NCI-H774 (cell line): ENCODE results near the gene LIMK2.
"Not testable (repeated sequence)": the region's sequence is repeated elsewhere in the genome, so short reads cannot be mapped to it uniquely, and the experiment has no call there.

Experiments used
- DNase-seq: peaks from one replicate; lab custom pipeline; 2025; lab: John Stamatoyannopoulos, UW

The LIMK2 gene

DNA sequence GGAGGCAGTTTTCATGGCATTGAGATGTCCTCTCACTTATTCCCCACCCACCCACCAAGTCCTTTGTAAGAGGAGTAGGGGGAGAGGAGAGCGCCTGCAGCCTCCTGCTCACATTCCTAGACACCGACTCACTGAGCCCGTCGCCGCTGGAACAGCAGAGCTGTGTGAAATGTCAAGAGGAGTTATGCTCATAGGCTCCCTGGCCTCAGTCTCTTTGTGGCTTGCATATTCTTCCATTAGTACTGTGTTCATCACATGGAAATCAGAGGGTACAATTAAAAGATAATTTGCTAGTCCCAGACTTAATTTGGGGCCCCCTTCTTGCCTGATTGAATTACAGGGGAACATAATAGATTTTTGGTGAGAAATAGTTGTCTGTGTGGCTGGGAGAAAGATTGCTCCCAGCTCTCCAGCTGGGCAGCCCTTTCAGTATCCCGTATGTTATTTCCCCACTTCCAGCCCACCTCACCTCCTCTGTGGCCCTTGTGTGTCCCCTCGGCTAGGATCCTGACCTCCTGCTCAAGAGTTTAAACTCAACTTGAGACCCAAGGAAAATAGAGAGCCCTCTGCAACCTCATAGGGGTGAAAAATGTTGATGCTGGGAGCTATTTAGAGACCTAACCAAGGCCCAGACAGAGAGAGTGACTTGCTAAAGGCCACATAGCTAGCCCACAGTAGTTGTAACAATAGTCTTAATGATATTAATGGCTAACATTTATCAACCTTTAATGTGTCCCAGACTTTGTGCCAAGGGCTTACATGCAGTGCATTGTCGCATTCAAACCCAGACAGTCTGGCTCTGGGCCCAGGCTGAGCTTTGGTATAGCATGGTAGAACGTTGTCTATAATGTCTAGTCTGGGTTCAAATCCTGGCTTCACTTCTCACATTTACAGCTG lies 32.2 kb downstream of the LIMK2 start:
- DNase-seq: no peak

DNA sequence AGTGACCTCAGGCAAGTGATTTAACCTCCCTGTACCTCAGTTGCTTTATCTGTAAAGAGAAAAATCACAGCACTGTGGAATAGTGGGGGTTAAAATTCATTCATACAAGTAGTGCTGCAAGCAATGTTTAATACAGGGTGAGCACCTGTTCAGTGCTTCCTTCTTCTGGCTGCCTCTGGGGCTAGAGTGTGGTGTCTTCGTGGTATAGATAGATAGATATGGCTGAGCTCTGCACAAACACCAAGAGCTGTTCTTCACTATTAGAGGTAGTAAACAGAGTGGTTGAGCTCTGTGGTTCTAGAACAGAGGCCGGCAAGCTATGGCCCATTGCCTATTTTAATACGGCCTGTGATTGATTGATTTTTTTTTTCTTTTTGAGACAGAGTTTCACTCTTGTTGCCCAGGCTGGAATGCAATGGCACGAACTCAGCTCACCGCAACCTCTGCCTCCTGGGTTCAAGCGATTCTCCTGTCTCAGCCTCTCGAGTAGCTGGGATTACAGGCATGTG lies 32.9 kb downstream of the LIMK2 start:
- DNase-seq: no peak

DNA sequence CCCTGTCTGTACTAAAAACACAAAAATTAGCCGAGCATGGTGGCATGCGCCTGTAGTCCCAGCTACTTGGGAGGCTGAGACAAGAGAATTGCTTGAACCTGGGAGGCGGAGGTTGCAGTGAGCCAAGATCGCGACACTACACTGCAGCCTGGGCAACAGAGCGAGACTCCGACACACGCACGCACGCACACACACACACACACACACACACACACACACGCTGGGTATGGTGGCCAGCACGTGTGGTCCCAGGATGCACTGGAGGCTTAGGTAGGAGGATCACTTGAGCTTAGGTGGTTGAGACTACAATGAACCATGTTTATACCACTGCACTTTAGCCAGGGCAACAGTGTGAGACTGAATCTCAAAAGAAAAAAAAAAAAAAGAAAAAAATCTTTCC lies 33.9 kb downstream of the LIMK2 start:
- not testable (repeated sequence) for DNase-seq

DNA sequence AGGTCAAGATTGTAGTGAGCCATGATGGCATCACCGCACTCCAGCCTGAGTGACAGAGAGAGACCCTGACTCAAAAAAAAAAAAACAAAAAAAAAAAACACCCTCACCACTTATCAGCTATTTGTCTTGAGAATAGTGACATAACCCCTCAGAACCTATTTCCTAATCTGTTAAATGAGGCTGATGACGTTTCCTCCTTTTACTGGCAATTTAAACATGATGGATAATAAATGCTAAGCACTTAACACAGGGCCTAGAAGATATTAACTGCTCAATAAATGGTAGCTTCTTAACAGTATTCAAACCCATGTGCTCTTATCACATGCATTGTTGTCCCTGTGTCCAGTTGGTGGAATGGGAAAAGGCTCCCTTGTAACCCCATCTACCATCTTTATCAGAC lies 34.6 kb downstream of the LIMK2 start:
- DNase-seq: no peak

DNA sequence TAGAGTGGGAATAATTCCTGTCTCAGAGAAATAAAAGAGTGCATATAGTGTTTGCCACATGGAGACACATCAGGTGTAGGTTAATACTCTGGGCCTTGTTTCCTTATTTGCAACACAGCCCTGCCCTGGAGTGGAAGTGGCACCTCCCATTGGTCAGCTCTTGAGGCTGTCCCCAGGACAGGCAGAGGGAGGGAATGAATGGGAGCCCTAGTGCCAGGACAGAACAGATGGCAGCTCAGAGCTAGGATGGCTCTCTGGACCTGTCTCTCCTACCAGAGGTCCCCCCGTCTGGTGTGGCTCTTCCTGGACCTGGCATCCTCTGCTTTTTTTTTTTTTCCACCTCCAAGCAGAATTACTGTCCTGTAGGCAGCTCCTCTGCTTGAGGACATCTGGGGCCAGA lies 35.6 kb downstream of the LIMK2 start:
- no peak for DNase-seq

DNA sequence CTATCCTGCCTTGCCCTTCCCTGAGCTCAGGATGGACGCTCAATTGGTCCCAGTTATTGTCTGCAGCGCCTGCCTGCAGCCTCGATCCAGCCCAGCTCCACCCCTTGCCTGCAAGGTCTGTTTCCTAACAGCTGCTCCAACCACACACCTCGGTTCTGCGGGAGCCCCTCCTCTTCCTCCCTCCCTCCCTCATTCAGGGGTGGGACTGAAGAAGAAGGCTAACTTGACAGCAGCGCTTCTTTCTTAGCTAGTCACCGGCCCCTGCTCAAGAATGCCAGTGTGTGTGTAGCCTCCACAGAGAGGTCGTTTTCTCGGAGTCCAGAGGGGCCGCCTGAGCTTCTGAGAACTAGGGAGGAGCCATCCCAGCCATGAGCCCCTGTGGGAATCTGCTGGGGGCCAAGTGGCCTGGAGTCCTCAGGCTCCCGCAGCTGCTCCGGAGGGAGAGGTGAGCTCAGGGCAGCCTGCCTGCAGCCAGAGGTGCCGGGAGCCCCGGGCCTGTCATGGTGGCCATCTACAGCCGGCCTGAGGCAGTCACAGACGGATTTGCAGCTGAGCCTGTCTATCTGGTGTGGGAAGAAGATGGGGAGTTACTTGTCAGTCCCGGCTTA lies 36.1 kb downstream of the LIMK2 start:
- DNase-seq: no peak

DNA sequence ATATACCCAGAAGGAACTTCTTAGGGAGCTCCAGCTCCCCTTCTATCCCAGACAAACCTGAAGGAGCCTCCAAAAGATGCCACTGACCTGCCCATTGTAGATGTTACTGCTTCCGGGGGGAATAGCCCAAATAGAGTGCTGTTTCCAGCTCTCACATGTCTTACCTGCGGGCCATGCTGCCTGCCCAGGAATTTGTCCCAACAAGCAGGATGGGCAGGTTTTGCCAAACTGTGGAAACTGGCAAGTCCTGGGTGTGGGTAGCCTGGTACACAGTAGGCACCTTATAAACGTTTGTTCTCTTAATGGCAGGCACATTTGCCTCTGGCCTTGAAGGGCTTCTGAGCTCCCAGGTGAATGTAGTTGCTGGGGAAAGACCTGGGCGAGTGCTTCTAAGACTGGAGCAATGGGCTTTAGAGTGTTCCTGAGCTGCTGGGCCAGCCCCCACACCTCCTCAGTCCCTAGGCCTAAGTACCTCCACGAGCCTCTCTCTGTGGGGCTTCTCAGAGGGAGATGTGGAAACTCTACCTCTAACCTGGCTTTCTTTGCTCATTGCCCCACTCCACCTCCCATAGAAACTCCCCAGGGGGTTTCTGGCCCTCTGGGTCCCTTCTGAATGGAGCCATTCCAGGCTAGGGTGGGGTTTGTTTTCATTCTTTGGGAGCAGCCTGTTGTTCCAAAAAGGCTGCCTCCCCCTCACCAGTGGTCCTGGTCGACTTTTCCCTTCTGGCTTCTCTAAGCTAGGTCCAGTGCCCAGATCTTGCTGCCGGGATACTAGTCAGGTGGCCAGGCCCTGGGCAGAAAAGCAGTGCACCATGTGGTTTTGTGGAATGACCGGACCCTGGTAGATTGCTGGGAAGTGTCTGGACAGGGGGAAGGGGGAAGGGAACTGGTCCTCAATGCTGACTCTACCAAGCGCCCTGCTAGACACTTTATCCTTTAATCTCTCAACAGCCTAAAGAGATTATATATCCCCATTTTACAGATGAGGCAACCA lies 37.2 kb downstream of the LIMK2 start:
- no peak for DNase-seq

DNA sequence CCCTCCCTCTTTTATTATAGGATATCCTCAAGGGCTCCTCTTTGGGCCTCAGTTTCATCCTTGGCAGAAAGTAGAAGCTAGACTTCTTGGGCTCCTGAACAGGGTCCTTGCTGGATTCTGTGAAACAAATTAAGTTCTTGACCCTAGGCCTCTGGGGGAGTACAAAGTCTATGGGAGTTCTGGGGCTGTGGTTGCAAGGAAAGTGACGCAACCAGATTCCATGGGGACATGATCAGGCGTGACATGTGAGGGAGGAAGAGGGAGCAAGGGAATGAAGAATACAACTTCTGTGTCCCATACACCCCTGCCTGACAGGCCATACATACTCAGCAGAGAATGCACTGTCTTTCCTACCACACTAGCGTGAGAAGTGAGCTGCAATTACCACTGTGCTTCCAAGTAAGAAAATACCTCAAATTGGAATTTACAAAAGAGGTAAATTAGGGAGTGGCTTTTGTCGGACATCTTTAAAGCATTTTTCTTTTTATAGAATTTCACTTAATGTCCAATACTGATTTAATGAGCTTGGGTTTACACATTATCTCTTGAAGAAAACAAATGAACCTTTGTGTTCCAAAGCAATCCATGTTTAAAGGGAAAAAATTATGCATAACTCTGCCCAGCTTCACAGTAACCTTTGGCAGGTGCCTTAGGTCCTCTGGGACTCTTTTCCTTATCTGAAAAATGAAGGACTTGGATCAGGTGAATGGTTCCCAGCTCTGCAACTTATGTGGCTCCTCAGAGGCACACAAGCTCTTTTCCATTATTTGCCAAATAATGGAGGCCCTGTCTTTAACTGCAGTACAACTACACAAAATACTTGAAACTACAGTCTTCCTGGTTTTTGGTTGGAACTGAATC lies 38.9 kb downstream of the LIMK2 start:
- DNase-seq: no peak

DNA sequence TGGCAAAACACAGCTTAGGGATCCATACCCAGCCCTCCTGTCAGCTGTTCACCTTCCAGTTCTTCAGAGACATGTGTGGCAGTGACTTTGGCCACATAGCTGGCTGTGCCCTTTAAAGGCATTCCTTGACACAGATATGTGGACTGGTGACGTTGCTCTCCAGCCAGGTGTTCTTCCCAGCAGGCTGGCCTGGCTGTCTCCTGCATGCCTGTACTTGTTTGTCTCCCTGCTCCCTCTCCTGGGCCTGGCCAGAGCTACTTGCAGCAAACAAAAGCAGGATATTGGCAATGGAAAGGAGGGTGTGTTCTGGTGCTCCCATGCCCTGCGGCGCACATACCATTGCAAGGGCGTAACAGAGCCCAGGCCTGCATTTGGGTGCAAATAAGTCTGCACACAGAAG lies 41.9 kb downstream of the LIMK2 start:
- DNase-seq: no peak

DNA sequence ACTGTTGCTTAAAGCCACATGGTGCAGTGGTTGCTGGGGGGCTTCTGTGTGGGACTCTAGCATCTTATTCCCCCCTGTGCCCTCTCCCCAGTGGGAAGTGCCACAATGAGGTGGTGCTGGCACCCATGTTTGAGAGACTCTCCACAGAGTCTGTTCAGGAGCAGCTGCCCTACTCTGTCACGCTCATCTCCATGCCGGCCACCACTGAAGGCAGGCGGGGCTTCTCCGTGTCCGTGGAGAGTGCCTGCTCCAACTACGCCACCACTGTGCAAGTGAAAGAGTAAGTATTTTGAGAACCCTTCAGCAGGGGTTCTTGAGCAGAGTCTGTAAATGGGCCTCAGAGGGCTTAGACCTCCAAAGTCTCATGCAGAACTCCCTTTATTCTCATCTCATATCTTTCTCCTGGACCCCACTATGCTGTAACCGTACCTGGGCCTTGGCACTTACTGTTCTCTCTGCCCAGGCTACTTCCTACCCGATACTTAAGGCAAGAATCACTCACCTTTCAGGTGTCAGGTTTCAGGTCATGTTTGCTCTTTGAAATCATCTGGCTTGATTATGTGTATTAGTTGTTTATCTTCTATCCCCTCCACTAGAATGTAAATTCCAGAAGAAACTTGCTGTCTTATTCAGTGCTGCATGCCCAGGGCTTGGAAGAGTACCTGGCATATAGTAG lies 47.8 kb downstream of the LIMK2 start:
- DNase-seq: no peak

DNA sequence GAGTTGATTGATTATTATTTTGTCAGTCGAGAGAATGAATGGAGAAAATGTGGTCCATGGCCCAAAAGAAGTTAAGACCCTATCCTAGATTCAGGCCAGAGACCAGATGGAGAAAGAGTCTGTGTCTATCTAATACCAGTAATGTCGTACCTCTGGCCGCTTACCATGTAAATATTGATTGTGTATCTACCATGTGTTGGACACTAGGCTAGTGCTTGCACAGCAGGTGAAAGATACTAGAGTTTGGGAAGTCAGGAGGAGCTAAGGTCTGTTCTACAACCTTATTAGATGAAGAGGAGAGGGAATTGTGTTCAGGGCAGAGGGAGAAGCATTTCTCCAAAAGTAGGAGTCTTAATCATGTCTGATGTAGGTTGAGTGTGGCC lies 48.4 kb downstream of the LIMK2 start:
- no peak for DNase-seq

DNA sequence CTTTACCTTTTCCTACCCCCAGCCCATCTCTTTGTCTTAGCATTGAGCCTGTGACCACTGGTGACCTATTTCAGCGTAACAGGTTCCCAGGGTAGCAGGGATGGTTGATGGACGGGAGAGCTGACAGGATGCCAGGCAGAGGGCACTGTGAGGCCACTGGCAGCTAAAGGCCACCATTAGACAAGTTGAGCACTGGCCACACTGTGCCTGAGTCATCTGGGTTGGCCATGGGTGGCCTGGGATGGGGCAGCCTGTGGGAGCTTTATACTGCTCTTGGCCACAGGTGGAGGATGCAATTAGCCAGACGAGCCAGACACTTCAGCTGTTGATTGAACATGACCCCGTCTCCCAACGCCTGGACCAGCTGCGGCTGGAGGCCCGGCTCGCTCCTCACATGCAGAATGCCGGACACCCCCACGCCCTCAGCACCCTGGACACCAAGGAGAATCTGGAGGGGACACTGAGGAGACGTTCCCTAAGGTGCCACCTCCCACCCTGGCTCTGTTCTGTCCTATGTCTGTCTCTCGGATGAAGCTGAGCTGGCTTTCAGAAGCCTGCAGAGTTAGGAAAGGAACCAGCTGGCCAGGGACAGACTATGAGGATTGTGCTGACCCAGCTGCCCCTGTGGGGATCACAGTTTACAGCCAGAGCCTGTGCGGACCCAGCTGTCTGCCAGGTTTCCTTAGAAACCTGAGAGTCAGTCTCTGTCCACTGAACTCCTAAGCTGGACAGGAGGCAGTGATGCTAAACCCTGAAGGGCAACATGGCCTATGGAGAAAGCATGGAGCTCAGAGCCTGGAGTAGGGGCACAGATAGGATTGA lies 50.4 kb downstream of the LIMK2 start:
- no peak for DNase-seq

DNA sequence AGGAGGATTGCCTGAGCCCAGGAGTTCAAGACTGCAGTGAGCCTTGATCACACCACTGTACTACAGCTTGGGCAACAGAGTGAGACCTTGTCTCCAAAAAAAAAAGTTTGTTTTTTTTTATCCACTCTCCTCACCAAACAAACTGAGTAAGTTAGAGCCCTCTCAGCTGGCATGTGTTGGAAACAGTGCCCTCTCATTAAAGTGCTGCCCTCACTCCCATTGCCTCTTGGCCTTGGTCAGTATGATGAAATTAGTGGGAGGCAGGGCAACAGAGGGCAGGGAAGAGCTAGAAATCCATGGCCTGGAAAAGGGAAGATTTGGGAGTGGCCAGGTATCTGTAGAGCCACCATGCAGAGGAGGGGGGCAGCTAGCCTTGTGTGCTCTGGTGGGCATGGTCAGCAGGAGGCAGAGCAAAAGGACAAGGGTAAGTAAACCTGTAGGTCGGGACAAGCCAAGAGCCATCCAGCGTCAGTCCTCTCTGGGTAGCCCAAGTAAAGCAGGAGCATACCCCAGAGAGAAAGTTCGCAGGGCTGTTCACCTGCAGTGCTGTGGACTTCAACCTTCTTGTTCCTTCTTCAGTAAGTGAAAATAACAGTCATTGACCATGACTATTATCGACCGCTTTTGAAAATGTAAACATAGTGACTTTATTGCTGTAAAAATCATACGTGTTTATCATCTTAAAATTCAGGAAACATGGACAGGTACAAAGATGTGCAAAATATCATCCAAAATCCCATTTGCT lies 52.0 kb downstream of the LIMK2 start:
- DNase-seq: no peak

DNA sequence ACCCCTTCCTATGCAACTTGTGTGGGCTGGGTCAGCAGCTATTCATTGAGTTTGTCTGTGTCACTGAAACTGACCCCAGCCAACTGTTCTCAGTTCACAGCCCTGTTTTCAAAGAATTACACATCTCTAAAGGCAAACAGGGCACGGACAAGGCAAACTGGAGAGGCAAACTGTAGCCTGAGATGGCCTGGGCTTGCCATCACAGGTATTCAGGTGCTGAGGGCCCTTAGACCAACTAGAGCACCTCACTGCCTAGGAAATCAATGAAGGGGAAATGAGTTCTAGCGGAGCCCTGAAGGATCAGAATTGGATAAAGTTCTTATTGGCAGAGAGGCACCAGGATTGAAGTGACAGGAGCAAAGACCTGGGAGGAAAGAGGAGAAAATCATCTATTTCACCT lies 56.2 kb downstream of the LIMK2 start:
- no peak for DNase-seq

DNA sequence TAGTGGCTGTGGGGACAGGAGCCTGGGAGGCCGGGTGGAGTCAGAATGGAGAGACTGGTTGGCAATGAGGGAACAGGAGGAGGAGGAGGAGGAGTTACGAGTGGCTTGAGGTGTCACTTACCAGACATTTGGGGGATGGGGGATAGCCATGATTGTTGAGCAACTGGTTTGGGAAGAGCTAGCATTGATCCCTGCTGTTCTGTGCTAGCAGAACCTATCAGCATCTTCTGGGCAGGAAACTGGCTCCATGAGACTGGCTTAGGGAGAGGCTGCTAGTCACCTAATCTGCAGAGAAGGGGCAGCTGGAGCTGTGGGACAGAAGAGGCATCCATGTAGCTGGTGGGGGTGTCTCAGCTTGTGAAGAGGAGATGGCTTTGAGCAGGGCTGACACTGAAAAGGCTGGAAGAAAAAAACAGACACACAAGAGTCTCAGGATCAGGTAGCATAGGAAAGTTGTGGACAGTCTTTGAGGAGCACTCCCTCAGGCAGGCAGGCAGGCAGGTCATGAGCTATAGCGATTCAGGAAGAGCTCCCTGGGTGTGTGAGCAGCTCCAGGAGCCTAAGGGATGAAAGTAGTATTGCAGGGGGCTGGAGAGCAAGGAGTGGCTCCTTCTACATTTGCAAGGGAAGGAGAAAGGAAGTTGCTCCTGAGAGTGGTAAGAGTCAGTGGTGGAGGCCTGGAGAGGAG lies 57.9 kb downstream of the LIMK2 start:
- no peak for DNase-seq

DNA sequence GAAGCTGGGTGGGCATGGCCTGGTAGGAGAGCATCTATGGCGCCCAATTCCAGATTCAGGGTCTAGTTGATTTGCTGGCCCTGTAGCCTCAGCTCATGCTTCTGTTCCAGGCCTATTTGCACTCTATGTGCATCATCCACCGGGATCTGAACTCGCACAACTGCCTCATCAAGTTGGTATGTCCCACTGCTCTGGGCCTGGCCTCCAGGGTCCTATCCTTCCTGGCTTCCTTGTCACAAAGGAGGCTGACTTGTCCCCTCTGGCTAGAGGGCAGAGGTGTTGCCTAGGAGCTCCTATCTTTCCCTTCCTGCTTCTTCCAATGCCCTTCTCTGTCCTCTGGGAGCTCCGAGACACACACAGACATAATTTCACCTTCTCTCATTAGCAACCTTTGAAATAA lies 58.9 kb downstream of the LIMK2 start:
- no peak for DNase-seq

DNA sequence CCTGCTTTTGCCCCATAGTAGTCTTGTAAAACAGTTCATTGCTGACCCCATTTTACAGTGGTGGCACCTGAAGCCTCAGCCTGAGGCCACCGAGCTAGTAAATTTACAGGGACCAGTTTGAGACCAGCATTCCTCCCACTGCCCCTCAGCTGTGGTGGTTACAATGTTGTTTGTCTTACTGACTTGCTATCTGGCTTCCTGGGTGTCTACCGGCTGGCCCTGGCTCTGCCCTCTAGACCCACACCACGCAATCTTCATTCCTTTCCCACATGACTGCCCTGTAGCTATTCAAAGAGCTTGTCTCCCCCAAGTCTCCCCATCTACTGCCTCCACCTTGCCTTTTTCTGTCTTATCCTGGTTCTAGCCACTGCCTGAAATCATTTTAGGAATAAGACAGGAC lies 59.4 kb downstream of the LIMK2 start:
- DNase-seq: no peak
